Esophagus squamous epithelium (tissue), 4 donors: ENCODE measurements around the gene TMCC2.

ENCODE experiments used
- CTCF ChIP-seq, 6 experiments: fragments of 450-650 bp in 4 of 6; fragments of 200-600 bp in 2 of 6; sonication (generic) in 2 of 6; IDR thresholded peaks; one replicate each; pipeline ENCODE4 v1.5.1; 2016 to 2019; ENCODE audit warnings: antibody characterized with exemption in 6 of 6, mild to moderate bottlenecking in 4 of 6, moderate library complexity in 4 of 6
- POLR2A ChIP-seq, 4 donors: fragments of 450-650 bp; IDR thresholded peaks; one replicate each; pipeline ENCODE4 v1.6.1; 2017; ENCODE audit warnings: antibody characterized with exemption in 4 of 4, mild to moderate bottlenecking in 4 of 4, moderate library complexity in 3 of 4

GRCh38 chr1:205255941-205256780 is 28.4 kb downstream of the TMCC2 start:
- TF ChIP-seq CTCF (IDR thresholded peaks at IDR 0.05) (peak; percentile 86 to 98 (median 96)), POLR2A (IDR thresholded peaks at IDR 0.05) (no peak)
